Endothelial cell of umbilical vein (primary cell): Measurements from ENCODE around the gene LTA4H. TPM values are rescaled to one million over a fixed set of nuclear protein-coding genes. Genes with fewer than 3 reads are reported as not detected.

Experiments used
- BruUV-seq: library from RNA; stranded (reverse); fragments of 400-500 nt; replicated peaks from 2 replicates; lab custom pipeline; 2021; lab: Mats Ljungman, UMichigan
- CTCF ChIA-PET: fragments of 300-600, 350-600 bp; sonication (Branson Sonifier 250); formaldehyde crosslinking; loops from one replicate; lab custom pipeline; 2021; ENCODE audit warnings: antibody characterized with exemption, inconsistent platforms; lab: Charles Lee
- POLR2A ChIA-PET: fragments of 300-600, 350-600 bp; sonication (Branson Sonifier 250); formaldehyde crosslinking; loops from one replicate; lab custom pipeline; 2021; ENCODE audit warnings: antibody characterized with exemption, inconsistent platforms; lab: Charles Lee
- DNase-seq: peaks from one replicate; pipeline ENCODE4 v3.0.0-alpha.2; 2011; ENCODE audit warnings: low read depth, low spot score
- FAIRE-seq: peaks from 2 replicates; lab custom pipeline; 2011; peaks lifted over from hg19 to GRCh38; lab: Jason Lieb, UNC
- H2AFZ ChIP-seq: 2 replicates; pipeline ENCODE4 v1.6.0; 2012; ENCODE audit warnings: low read depth, low read length, control low read depth, inconsistent platforms
- H3K27ac ChIP-seq: 2 replicates; pipeline ENCODE4 v1.5.1; 2011; ENCODE audit warnings: low read depth, mild to moderate bottlenecking, control low read depth, low read length, moderate library complexity; ENCODE audit not compliant: insufficient read depth
- H3K27me3 ChIP-seq, 2 experiments: 2 replicates each; pipeline versions ENCODE4 v1.6.0 to v1.6.1; 2011; ENCODE audit warnings: low read length in 2 of 2, mixed read lengths in 1 of 2; ENCODE audit not compliant: control insufficient read depth in 2 of 2, insufficient read depth in 2 of 2
- H3K36me3 ChIP-seq, 2 experiments: 2 replicates in 1 of 2; 3 replicates in 1 of 2; pipeline ENCODE4 v1.5.1; 2011; ENCODE audit warnings: low read length in 2 of 2, mild to moderate bottlenecking in 1 of 2, moderate library complexity in 1 of 2; ENCODE audit not compliant: control insufficient read depth in 2 of 2, insufficient read depth in 2 of 2; ENCODE audit errors: extremely low read depth in 1 of 2
- H3K4me1 ChIP-seq: 3 replicates; pipeline ENCODE4 v1.5.1; 2011; ENCODE audit warnings: mild to moderate bottlenecking, low read length; ENCODE audit not compliant: control insufficient read depth, insufficient read depth; ENCODE audit errors: extremely low read depth
- H3K4me2 ChIP-seq: 2 replicates; pipeline ENCODE4 v1.6.1; 2011; ENCODE audit warnings: low read length, control low read depth, mixed read lengths; ENCODE audit not compliant: insufficient read depth
- H3K4me3 ChIP-seq, 3 experiments: fragments of 200-600 bp in 1 of 3; sonication (generic), shearing (Covaris generic) in 1 of 3; replicated peaks in 1 of 3; 2 replicates each; pipeline ENCODE4 v1.5.1; 2011 to 2016; ENCODE audit warnings: control low read depth in 3 of 3, low read length in 3 of 3, mild to moderate bottlenecking in 2 of 3, inconsistent platforms in 1 of 3, low read depth in 1 of 3, moderate library complexity in 1 of 3; ENCODE audit not compliant: insufficient read depth in 1 of 3
- H3K79me2 ChIP-seq: 2 replicates; pipeline ENCODE4 v1.6.0; 2012; ENCODE audit warnings: low read length, inconsistent platforms; ENCODE audit not compliant: control insufficient read depth, insufficient read depth
- H3K9ac ChIP-seq: replicated peaks from 2 replicates; pipeline ENCODE3; 2011; ENCODE audit warnings: low read length, control low read depth; ENCODE audit not compliant: insufficient read depth; ENCODE audit errors: extremely low read depth
- H3K9me1 ChIP-seq: replicated peaks from 3 replicates; pipeline ENCODE4 v1.6.0; 2011; ENCODE audit warnings: mild to moderate bottlenecking, low read length; ENCODE audit not compliant: control insufficient read depth, insufficient read depth; ENCODE audit errors: extremely low read depth
- H3K9me3 ChIP-seq: replicated peaks from 2 replicates; pipeline ENCODE4 v1.5.1; 2012; ENCODE audit warnings: low read length, inconsistent platforms; ENCODE audit not compliant: control insufficient read depth, insufficient read depth
- H4K20me1 ChIP-seq: replicated peaks from 2 replicates; pipeline ENCODE3; 2011; ENCODE audit warnings: mild to moderate bottlenecking, low read length; ENCODE audit not compliant: control insufficient read depth, insufficient read depth; ENCODE audit errors: extremely low read depth
- EZH2 ChIP-seq: IDR thresholded peaks from 2 replicates; pipeline ENCODE4 v1.6.1; 2012; ENCODE audit warnings: borderline replicate concordance, low read depth, mild to moderate bottlenecking, moderate library complexity, low read length, inconsistent platforms; ENCODE audit not compliant: severe bottlenecking
- GATA2 ChIP-seq: IDR thresholded peaks from 2 replicates; pipeline ENCODE4 v1.7.0; 2011; ENCODE audit warnings: low read depth, mild to moderate bottlenecking, moderate library complexity, mixed read lengths, low read length; ENCODE audit not compliant: insufficient read length, insufficient read depth
- JUN ChIP-seq: IDR thresholded peaks from 2 replicates; pipeline ENCODE4 v1.6.1; 2011; ENCODE audit warnings: borderline replicate concordance, low read depth; ENCODE audit not compliant: insufficient read length, insufficient read depth
- MAX ChIP-seq: IDR thresholded peaks from 2 replicates; pipeline ENCODE4 v1.6.1; 2011; ENCODE audit not compliant: insufficient read depth, insufficient read length
- MYC ChIP-seq: IDR thresholded peaks from one replicate; pipeline ENCODE4 v1.6.1; 2011; ENCODE audit warnings: mild to moderate bottlenecking, low read depth, low read length
- POLR2A ChIP-seq: IDR thresholded peaks from 2 replicates; pipeline ENCODE4 v1.6.1; 2012; ENCODE audit warnings: low read depth, mild to moderate bottlenecking, control low read depth, low read length
- dilution Hi-C: fragments of 300-500 bp; cut with MboI; formaldehyde crosslinking; loops from one replicate; pipeline ENCODE4 v1.15.0; 2019; ENCODE audit warnings: low sequenced_read_pairs; ENCODE audit not compliant: extremely low pct_ligation_motif_present
- intact Hi-C: fragments of 100-400 bp; cut with micrococcal nuclease; formaldehyde crosslinking; loops from one replicate; pipeline ENCODE4 v1.10.0; 2022
- polyA plus RNA-seq, 4 experiments: library from polyadenylated mRNA; depleted of rRNA in 3 of 4; stranded (reverse) in 3 of 4; unstranded in 1 of 4; fragments of >200 nt; gene quantifications; 2 replicates each; pipeline versions ENCODE4 v1.2.1 to v1.2.3, GENCODE V29; 2011 to 2012; ENCODE audit warnings: missing spikeins in 1 of 4
- total RNA-seq: library from RNA; stranded (reverse); gene quantifications from 2 replicates; pipeline ENCODE4 v1.2.3, GENCODE V29; 2021
- TF ChIP-seq, protein P1 (sequence below), 2 donors: IDR thresholded peaks; 1 replicate in 1 of 2; 2 replicates in 1 of 2; pipeline ENCODE4 v1.5.1; 2011; ENCODE audit warnings: low read length in 2 of 2, mild to moderate bottlenecking in 2 of 2, moderate library complexity in 2 of 2, control low read depth in 1 of 2, inconsistent platforms in 1 of 2, low read depth in 1 of 2; ENCODE audit not compliant: insufficient read depth in 1 of 2; ENCODE audit errors: extremely low read depth in 1 of 2

LTA4H gene
- total and polyA plus RNA-seq, 2 donors (not counting 3 experiments of a cell fraction or from before 2014, with no cell fraction given) = 77.1 to 85.2 TPM

GRCh38 chr12:96050139-96050538 lies 14.8 kb upstream of the LTA4H start:
- no peak overlapping the region for H3K27ac ChIP-seq
- no peak overlapping the region for H3K4me2 ChIP-seq
- no peak for FAIRE-seq
- H3K4me3 ChIP-seq = no peak overlapping the region
- ChIA-PET POLR2A (no interaction called here), CTCF (no interaction called here)
- H3K36me3 ChIP-seq = no peaks in the 10 kb centered on the region
- dilution Hi-C loops = no loop called here
- H3K79me2 ChIP-seq = no peaks in the 10 kb centered on the region
- intact Hi-C loops = no loop called here
- no peak overlapping the region for H3K9ac ChIP-seq
- H3K27me3 ChIP-seq = no peaks in the 10 kb centered on the region
- no peaks in the 10 kb centered on the region for H4K20me1 ChIP-seq
- H3K4me1 ChIP-seq = peaks cover 44% of the 10 kb centered on the region
- BruUV-seq = no TSS peak
- no peak overlapping the region for H2AFZ ChIP-seq
- no peaks in the 10 kb centered on the region for H3K9me3 ChIP-seq
- H3K9me1 ChIP-seq = no peaks in the 10 kb centered on the region
- no peak for DNase-seq
- TF ChIP-seq EZH2 (no peak), MYC (no peak), GATA2 (no peak), JUN (no peak), POLR2A (no peak), MAX (no peak)
- TF ChIP-seq, protein P1, sequence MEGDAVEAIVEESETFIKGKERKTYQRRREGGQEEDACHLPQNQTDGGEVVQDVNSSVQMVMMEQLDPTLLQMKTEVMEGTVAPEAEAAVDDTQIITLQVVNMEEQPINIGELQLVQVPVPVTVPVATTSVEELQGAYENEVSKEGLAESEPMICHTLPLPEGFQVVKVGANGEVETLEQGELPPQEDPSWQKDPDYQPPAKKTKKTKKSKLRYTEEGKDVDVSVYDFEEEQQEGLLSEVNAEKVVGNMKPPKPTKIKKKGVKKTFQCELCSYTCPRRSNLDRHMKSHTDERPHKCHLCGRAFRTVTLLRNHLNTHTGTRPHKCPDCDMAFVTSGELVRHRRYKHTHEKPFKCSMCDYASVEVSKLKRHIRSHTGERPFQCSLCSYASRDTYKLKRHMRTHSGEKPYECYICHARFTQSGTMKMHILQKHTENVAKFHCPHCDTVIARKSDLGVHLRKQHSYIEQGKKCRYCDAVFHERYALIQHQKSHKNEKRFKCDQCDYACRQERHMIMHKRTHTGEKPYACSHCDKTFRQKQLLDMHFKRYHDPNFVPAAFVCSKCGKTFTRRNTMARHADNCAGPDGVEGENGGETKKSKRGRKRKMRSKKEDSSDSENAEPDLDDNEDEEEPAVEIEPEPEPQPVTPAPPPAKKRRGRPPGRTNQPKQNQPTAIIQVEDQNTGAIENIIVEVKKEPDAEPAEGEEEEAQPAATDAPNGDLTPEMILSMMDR (IDR thresholded peaks at IDR 0.05; ENCODE audit: extremely low read depth in 1 of 2, insufficient read depth in 1 of 2, low read depth in 1 of 2, low read length in 2 of 2) = no peak
